Sigmoid colon (tissue), 4 donors: ENCODE results near the gene PREX1.

Experiments
- EP300 ChIP-seq, 4 donors: sonication (generic); formaldehyde crosslinking; IDR thresholded peaks; one replicate each; pipeline ENCODE4 v1.6.1; 2017; ENCODE audit warnings: antibody characterized with exemption in 4 of 4
- TF ChIP-seq, protein P1 (sequence below), 4 experiments: fragments of 450-650 bp in 3 of 4; fragments of 200-600 bp in 1 of 4; IDR thresholded peaks; one replicate each; pipeline ENCODE4 v1.5.1; 2016 to 2019; ENCODE audit warnings: antibody characterized with exemption in 4 of 4, mild to moderate bottlenecking in 3 of 4, moderate library complexity in 2 of 4

DNA sequence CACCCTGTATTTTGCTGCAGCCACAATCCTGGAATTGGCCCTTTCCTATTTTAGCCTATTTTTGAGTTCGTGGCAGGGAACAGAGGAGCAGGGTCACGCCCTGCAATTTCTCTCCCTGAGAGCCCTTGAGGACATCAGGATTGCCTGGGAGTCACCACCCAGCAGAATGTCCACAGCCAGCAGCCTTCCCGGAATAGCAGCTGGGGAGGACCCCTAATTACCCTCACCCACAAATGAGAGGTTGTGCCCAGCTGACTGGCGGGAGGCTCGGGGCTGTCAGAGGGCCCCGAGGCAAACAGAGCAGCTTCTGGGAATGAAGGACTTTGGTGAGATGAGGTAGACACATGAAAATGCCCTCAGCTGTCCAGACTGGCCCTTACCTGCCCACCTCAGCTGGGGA lies 165.1 kb downstream of the PREX1 start:
- TF ChIP-seq, protein P1, sequence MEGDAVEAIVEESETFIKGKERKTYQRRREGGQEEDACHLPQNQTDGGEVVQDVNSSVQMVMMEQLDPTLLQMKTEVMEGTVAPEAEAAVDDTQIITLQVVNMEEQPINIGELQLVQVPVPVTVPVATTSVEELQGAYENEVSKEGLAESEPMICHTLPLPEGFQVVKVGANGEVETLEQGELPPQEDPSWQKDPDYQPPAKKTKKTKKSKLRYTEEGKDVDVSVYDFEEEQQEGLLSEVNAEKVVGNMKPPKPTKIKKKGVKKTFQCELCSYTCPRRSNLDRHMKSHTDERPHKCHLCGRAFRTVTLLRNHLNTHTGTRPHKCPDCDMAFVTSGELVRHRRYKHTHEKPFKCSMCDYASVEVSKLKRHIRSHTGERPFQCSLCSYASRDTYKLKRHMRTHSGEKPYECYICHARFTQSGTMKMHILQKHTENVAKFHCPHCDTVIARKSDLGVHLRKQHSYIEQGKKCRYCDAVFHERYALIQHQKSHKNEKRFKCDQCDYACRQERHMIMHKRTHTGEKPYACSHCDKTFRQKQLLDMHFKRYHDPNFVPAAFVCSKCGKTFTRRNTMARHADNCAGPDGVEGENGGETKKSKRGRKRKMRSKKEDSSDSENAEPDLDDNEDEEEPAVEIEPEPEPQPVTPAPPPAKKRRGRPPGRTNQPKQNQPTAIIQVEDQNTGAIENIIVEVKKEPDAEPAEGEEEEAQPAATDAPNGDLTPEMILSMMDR (IDR thresholded peaks at IDR 0.05), result no peak
- no peak for TF ChIP-seq EP300 (IDR thresholded peaks at IDR 0.05)
